ENCODE data around the gene NME7.

GRCh38 chr1:169120066-169120465 lies 247.5 kb downstream of the NME7 start:
- TF ChIP-seq POLR2AphosphoS5 (IDR thresholded peaks at IDR 0.05): no peak
- TF ChIP-seq POLR2A (IDR thresholded peaks at IDR 0.05): no peak

All from sigmoid colon (tissue), 4 donors.